HepG2 (cell line): ENCODE results near the gene SIX5. TPM values are rescaled to one million over a fixed set of nuclear protein-coding genes. Genes with fewer than 3 reads are reported as not detected.

Experiments
- EP300 ChIP-seq, 3 experiments: sonication (generic) in 1 of 3; formaldehyde crosslinking in 1 of 3; IDR thresholded peaks; 2 replicates each; pipeline versions ENCODE4 v1.5.1 to v1.6.1; 2011 to 2020; ENCODE audit warnings: low read depth in 2 of 3, low read length in 2 of 3, borderline replicate concordance in 1 of 3, improper control_type of control experiment in 1 of 3, mild to moderate bottlenecking in 1 of 3, missing genetic modification reagents in 1 of 3, moderate library complexity in 1 of 3
- HNRNPLL ChIP-seq: fragments of 200-400 bp; formaldehyde crosslinking; IDR thresholded peaks from 2 replicates; pipeline ENCODE4 v1.6.1; 2017; ENCODE audit warnings: mild to moderate bottlenecking, low read depth, low read length; ENCODE audit not compliant: poor library complexity, severe bottlenecking
- LCORL ChIP-seq, 2 experiments: fragments of 450-650 bp in 1 of 2; sonication (generic) in 1 of 2; formaldehyde crosslinking in 1 of 2; IDR thresholded peaks; 2 replicates each; pipeline versions ENCODE4 v1.5.0 to v1.6.1; 2017 to 2020; ENCODE audit warnings: antibody characterized with exemption in 1 of 2, missing genetic modification reagents in 1 of 2
- NFE2L1 ChIP-seq: sonication (generic); formaldehyde crosslinking; IDR thresholded peaks from 2 replicates; pipeline ENCODE4 v1.4.0; 2020; ENCODE audit warnings: missing genetic modification reagents, mild to moderate bottlenecking, borderline replicate concordance
- SATB2 ChIP-seq: sonication (generic); formaldehyde crosslinking; IDR thresholded peaks from 2 replicates; pipeline ENCODE4 v1.5.0; 2020; ENCODE audit warnings: missing genetic modification reagents
- THAP11 ChIP-seq: IDR thresholded peaks from 2 replicates; pipeline ENCODE4 v1.6.1; 2016; ENCODE audit warnings: missing biosample characterization, missing genetic modification reagents
- ZMYM3 ChIP-seq: sonication (generic); formaldehyde crosslinking; IDR thresholded peaks from 2 replicates; pipeline ENCODE4 v1.5.1; 2020; ENCODE audit warnings: mild to moderate bottlenecking, missing genetic modification reagents
- ZNF570 ChIP-seq: sonication (generic); formaldehyde crosslinking; IDR thresholded peaks from 2 replicates; pipeline ENCODE4 v1.4.0; 2020; ENCODE audit warnings: mild to moderate bottlenecking, missing genetic modification reagents, borderline replicate concordance
- polyA plus RNA-seq, 8 experiments: library from polyadenylated mRNA; depleted of rRNA in 3 of 8; stranded (reverse) in 7 of 8; unstranded in 1 of 8; fragments of >200 nt; fragmentation: Illumina TruSeq in 4 of 8; extraction: Trizol in 4 of 8; gene quantifications; 2 replicates each; pipeline versions ENCODE4 v1.2.1 to v1.2.3, GENCODE V29; 2011 to 2016; ENCODE audit warnings: low read depth in 4 of 8, missing spikeins in 1 of 8, mixed read lengths in 1 of 8; ENCODE audit not compliant: insufficient read depth in 1 of 8
- total RNA-seq, 5 experiments: library from RNA; depleted of rRNA; stranded (reverse); fragments of >200 nt; fragmentation: Illumina TruSeq; extraction: Trizol; gene quantifications; 2 replicates each; pipeline ENCODE4 v1.2.3, GENCODE V29; 2016; ENCODE audit warnings: low read depth in 1 of 5
- TF ChIP-seq, protein P1 (sequence below): sonication (generic); formaldehyde crosslinking; IDR thresholded peaks from 2 replicates; pipeline ENCODE4 v1.5.0; 2020; ENCODE audit warnings: mild to moderate bottlenecking, missing genetic modification reagents, moderate library complexity
- TF ChIP-seq, protein P2 (sequence below), 2 experiments: fragments of 450-650 bp in 1 of 2; sonication (generic) in 1 of 2; formaldehyde crosslinking in 1 of 2; IDR thresholded peaks; 2 replicates each; pipeline versions ENCODE4 v1.6.1 to v1.8.0; 2016 to 2022; ENCODE audit warnings: antibody characterized with exemption in 1 of 2, mild to moderate bottlenecking in 1 of 2, missing genetic modification reagents in 1 of 2
- TF ChIP-seq, protein P3 (sequence below): fragments of 450-650 bp; IDR thresholded peaks from 2 replicates; pipeline ENCODE4 v1.6.1; 2017; ENCODE audit warnings: mild to moderate bottlenecking

SIX5 gene
- total and polyA plus RNA-seq, 2 of the 13 experiments (the other 11 are each of a cell fraction or from before 2014, with no cell fraction given): 7.7 to 10.5 TPM

DNA sequence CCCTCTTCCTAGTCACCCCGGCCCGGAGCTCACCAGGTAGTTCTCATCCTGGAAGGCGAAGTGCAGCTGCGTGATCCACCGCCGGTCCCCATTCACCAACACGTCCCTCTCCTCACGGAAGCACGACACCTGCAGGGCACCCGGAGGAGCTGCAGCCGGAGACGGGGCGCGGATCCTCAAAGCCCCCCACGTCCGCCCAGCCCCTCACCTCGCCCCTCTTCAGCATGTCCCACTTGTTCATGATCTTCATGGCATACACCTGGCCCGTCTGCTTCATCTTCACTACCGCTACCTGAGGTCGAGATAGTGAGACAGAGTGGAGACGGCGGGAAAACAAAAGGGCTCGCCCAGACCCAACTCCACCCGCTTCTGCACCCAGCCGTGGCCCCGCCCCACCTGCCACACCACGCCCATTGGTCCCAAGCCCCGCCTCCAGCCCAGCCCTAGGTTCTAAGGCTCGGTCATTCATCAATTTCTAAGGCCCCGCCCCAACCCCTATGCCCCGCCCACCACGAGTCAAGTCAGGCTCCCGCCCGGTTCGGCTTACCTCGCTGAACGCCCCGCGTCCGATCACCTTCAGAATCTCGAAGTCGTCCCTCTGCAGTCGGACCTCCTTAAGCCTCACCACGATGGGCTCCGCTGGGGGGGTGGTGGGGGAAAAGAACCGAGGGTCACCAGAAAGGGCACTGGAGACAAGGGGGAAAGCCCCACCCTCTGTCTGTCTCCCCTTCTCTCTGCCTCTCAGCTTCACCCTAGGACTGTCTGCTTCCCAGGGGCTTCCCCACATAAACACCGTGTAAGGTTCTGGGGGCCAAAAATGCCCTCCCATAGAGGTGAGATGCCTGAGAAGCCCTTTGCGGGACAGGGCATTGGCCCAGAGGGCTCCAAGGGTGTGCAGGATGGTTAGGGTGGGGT lies 10.4 kb upstream of the SIX5 start (continued):
- TF ChIP-seq, protein P1, sequence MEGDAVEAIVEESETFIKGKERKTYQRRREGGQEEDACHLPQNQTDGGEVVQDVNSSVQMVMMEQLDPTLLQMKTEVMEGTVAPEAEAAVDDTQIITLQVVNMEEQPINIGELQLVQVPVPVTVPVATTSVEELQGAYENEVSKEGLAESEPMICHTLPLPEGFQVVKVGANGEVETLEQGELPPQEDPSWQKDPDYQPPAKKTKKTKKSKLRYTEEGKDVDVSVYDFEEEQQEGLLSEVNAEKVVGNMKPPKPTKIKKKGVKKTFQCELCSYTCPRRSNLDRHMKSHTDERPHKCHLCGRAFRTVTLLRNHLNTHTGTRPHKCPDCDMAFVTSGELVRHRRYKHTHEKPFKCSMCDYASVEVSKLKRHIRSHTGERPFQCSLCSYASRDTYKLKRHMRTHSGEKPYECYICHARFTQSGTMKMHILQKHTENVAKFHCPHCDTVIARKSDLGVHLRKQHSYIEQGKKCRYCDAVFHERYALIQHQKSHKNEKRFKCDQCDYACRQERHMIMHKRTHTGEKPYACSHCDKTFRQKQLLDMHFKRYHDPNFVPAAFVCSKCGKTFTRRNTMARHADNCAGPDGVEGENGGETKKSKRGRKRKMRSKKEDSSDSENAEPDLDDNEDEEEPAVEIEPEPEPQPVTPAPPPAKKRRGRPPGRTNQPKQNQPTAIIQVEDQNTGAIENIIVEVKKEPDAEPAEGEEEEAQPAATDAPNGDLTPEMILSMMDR (CRISPR knock-in tag): peak; percentile 83
- TF ChIP-seq THAP11: no peak
- peak; percentile 86 for TF ChIP-seq HNRNPLL
- TF ChIP-seq SATB2 (CRISPR knock-in tag): no peak
- TF ChIP-seq, protein P2, sequence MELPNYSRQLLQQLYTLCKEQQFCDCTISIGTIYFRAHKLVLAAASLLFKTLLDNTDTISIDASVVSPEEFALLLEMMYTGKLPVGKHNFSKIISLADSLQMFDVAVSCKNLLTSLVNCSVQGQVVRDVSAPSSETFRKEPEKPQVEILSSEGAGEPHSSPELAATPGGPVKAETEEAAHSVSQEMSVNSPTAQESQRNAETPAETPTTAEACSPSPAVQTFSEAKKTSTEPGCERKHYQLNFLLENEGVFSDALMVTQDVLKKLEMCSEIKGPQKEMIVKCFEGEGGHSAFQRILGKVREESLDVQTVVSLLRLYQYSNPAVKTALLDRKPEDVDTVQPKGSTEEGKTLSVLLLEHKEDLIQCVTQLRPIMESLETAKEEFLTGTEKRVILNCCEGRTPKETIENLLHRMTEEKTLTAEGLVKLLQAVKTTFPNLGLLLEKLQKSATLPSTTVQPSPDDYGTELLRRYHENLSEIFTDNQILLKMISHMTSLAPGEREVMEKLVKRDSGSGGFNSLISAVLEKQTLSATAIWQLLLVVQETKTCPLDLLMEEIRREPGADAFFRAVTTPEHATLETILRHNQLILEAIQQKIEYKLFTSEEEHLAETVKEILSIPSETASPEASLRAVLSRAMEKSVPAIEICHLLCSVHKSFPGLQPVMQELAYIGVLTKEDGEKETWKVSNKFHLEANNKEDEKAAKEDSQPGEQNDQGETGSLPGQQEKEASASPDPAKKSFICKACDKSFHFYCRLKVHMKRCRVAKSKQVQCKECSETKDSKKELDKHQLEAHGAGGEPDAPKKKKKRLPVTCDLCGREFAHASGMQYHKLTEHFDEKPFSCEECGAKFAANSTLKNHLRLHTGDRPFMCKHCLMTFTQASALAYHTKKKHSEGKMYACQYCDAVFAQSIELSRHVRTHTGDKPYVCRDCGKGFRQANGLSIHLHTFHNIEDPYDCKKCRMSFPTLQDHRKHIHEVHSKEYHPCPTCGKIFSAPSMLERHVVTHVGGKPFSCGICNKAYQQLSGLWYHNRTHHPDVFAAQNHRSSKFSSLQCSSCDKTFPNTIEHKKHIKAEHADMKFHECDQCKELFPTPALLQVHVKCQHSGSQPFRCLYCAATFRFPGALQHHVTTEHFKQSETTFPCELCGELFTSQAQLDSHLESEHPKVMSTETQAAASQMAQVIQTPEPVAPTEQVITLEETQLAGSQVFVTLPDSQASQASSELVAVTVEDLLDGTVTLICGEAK (IDR thresholded peaks at IDR 0.05): no peak
- TF ChIP-seq, protein P2 (CRISPR knock-in tag; IDR thresholded peaks at IDR 0.05): no peak
- no peak for TF ChIP-seq ZNF570 (CRISPR knock-in tag)
- no peak for TF ChIP-seq NFE2L1 (CRISPR knock-in tag)
- TF ChIP-seq ZMYM3 (CRISPR knock-in tag): no peak
- no peak for TF ChIP-seq EP300 (IDR thresholded peaks at IDR 0.05; ENCODE audit: low read depth in 2 of 2, low read length in 2 of 2)
- TF ChIP-seq EP300 (CRISPR knock-in tag; IDR thresholded peaks at IDR 0.05; ENCODE audit: borderline replicate concordance): no peak
- TF ChIP-seq LCORL (IDR thresholded peaks at IDR 0.05): no peak
- TF ChIP-seq LCORL (CRISPR knock-in tag; IDR thresholded peaks at IDR 0.05): no peak
- TF ChIP-seq, protein P3, sequence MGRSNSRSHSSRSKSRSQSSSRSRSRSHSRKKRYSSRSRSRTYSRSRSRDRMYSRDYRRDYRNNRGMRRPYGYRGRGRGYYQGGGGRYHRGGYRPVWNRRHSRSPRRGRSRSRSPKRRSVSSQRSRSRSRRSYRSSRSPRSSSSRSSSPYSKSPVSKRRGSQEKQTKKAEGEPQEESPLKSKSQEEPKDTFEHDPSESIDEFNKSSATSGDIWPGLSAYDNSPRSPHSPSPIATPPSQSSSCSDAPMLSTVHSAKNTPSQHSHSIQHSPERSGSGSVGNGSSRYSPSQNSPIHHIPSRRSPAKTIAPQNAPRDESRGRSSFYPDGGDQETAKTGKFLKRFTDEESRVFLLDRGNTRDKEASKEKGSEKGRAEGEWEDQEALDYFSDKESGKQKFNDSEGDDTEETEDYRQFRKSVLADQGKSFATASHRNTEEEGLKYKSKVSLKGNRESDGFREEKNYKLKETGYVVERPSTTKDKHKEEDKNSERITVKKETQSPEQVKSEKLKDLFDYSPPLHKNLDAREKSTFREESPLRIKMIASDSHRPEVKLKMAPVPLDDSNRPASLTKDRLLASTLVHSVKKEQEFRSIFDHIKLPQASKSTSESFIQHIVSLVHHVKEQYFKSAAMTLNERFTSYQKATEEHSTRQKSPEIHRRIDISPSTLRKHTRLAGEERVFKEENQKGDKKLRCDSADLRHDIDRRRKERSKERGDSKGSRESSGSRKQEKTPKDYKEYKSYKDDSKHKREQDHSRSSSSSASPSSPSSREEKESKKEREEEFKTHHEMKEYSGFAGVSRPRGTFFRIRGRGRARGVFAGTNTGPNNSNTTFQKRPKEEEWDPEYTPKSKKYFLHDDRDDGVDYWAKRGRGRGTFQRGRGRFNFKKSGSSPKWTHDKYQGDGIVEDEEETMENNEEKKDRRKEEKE: no peak
